PFSK-1 (cell line): ENCODE results near the gene FLCN.

Source experiments
- FOXP2 ChIP-seq: optimal IDR thresholded peaks from 2 replicates; pipeline ENCODE3; 2011; ENCODE audit warnings: borderline replicate concordance, control low read depth, inconsistent platforms; ENCODE audit not compliant: insufficient read depth; ENCODE audit errors: extremely low read length, extremely low read depth
- POLR2AphosphoS5 ChIP-seq: IDR thresholded peaks from 2 replicates; pipeline ENCODE4 v1.6.1; 2012; ENCODE audit warnings: low read depth, mild to moderate bottlenecking, control low read depth, low read length, moderate library complexity
- SIN3A ChIP-seq: IDR thresholded peaks from 2 replicates; pipeline ENCODE4 v1.6.1; 2012; ENCODE audit warnings: mild to moderate bottlenecking, low read length, moderate library complexity, borderline replicate concordance; ENCODE audit not compliant: insufficient read depth
- TAF1 ChIP-seq: IDR thresholded peaks from 2 replicates; pipeline ENCODE4 v1.6.1; 2012; ENCODE audit warnings: low read length, control low read depth, borderline replicate concordance; ENCODE audit not compliant: insufficient read depth
- TF ChIP-seq, protein P1 (sequence below), 2 experiments: IDR thresholded peaks; 2 replicates each; pipeline versions ENCODE4 v1.6.1 to v1.8.0; 2011 to 2012; ENCODE audit warnings: low read depth in 2 of 2, low read length in 2 of 2, control low read depth in 1 of 2, inconsistent platforms in 1 of 2, mild to moderate bottlenecking in 1 of 2, moderate library complexity in 1 of 2; ENCODE audit not compliant: insufficient read depth in 1 of 2

GRCh38 chr17:17198281-17198680, 38.7 kb downstream of the FLCN start:
- TF ChIP-seq POLR2AphosphoS5: no peak
- no peak for TF ChIP-seq TAF1
- TF ChIP-seq, protein P1, sequence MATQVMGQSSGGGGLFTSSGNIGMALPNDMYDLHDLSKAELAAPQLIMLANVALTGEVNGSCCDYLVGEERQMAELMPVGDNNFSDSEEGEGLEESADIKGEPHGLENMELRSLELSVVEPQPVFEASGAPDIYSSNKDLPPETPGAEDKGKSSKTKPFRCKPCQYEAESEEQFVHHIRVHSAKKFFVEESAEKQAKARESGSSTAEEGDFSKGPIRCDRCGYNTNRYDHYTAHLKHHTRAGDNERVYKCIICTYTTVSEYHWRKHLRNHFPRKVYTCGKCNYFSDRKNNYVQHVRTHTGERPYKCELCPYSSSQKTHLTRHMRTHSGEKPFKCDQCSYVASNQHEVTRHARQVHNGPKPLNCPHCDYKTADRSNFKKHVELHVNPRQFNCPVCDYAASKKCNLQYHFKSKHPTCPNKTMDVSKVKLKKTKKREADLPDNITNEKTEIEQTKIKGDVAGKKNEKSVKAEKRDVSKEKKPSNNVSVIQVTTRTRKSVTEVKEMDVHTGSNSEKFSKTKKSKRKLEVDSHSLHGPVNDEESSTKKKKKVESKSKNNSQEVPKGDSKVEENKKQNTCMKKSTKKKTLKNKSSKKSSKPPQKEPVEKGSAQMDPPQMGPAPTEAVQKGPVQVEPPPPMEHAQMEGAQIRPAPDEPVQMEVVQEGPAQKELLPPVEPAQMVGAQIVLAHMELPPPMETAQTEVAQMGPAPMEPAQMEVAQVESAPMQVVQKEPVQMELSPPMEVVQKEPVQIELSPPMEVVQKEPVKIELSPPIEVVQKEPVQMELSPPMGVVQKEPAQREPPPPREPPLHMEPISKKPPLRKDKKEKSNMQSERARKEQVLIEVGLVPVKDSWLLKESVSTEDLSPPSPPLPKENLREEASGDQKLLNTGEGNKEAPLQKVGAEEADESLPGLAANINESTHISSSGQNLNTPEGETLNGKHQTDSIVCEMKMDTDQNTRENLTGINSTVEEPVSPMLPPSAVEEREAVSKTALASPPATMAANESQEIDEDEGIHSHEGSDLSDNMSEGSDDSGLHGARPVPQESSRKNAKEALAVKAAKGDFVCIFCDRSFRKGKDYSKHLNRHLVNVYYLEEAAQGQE (IDR thresholded peaks at IDR 0.05; ENCODE audit: insufficient read depth in 1 of 2, low read depth in 2 of 2, low read length in 2 of 2): no peak
- TF ChIP-seq FOXP2: no peak
- no peak for TF ChIP-seq SIN3A
